GM12872 (cell line): ENCODE data around the gene PARD6B.

ENCODE experiments used
- TF ChIP-seq, protein P1 (sequence below): IDR thresholded peaks from 3 replicates; pipeline ENCODE4 v1.5.1; 2011; ENCODE audit warnings: low read depth, mild to moderate bottlenecking, low read length, moderate library complexity; ENCODE audit not compliant: insufficient read depth

PARD6B gene

GRCh38 chr20:50728981-50729874 lies 2.2 kb upstream of the PARD6B start:
- TF ChIP-seq, protein P1, sequence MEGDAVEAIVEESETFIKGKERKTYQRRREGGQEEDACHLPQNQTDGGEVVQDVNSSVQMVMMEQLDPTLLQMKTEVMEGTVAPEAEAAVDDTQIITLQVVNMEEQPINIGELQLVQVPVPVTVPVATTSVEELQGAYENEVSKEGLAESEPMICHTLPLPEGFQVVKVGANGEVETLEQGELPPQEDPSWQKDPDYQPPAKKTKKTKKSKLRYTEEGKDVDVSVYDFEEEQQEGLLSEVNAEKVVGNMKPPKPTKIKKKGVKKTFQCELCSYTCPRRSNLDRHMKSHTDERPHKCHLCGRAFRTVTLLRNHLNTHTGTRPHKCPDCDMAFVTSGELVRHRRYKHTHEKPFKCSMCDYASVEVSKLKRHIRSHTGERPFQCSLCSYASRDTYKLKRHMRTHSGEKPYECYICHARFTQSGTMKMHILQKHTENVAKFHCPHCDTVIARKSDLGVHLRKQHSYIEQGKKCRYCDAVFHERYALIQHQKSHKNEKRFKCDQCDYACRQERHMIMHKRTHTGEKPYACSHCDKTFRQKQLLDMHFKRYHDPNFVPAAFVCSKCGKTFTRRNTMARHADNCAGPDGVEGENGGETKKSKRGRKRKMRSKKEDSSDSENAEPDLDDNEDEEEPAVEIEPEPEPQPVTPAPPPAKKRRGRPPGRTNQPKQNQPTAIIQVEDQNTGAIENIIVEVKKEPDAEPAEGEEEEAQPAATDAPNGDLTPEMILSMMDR: no peak

- TF ChIP-seq, protein P1: no peak
Observed at GRCh38 chr20:50729901-50730764, 1.2 kb upstream of the PARD6B start.

DNA sequence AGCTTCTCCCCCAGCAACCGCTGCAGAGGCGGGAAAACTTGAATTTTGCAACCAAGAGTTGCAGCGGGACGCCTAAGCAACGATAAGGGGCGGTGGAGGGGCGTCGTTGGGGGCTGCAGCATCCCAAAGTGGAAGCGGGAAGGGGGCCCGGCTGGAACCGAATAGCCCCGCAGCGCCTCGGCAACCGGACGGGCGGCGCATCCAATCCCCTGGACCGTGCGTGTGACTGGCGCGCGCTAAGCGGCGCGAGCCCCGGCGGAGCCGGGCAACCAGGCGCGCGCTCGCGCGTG lies 670 bp upstream of the PARD6B start:
- TF ChIP-seq, protein P1: no peak

- TF ChIP-seq, protein P1: no peak
Observed at GRCh38 chr20:50731930-50732690, 730 bp downstream of the PARD6B start.

DNA sequence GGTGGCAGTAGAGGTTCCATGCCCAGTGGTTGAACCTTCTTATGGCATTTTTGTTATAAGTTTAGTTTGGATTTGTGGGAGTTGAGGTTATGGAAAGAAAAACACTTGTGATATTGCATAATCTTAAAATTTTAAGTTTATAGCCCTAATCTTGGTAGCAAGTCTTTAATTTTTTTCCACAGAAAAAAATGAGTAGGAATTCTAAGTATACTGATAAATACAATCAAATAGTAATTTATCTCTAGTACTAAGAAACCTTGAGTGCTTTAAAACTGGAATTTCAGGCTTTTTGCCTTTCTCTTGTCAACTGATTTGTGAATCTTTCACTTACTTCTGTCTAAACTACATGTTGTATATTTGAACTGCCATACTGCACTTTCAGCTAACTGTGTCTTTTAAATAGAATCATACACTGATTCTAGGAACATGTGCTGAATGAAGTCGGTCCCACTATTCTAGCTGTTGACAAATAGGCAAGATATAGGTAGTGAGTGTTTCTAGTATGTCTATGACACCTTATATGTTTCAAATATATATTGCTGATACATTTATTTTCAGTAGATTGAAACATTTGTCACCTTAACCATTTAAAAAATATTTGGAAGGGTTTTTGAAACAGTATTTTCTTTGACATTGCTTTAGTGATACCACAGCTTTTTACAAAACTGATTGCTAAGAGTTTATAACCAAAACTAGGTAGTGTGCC lies 2.4 kb downstream of the PARD6B start:
- TF ChIP-seq, protein P1: no peak

- TF ChIP-seq, protein P1: no peak
Observed at GRCh38 chr20:50734730-50735679, 3.6 kb downstream of the PARD6B start.
